Measurements from ENCODE around the gene RNF115.

- TF ChIP-seq FOXA1 (IDR thresholded peaks at IDR 0.05) (no peak), TARDBP (IDR thresholded peaks at IDR 0.05) (no peak), FOXM1 (IDR thresholded peaks at IDR 0.05; ENCODE audit: borderline replicate concordance) (no peak), HDGF (IDR thresholded peaks at IDR 0.05; ENCODE audit: borderline replicate concordance) (no peak), ELF4 (IDR thresholded peaks at IDR 0.05) (no peak), FOXK2 (IDR thresholded peaks at IDR 0.05) (no peak), ZNF384 (IDR thresholded peaks at IDR 0.05) (no peak)
Measured at GRCh38 chr1:145824499-145824842, 576 bp upstream of the RNF115 start.
